Uterus (tissue), 4 donors: ENCODE measurements around the gene RASD2. TPM values are rescaled to one million over a fixed set of nuclear protein-coding genes. Genes with fewer than 3 reads are reported as not detected.
"Not testable (repeated sequence)": the region's sequence is repeated elsewhere in the genome, so short reads cannot be mapped to it uniquely, and the experiment has no call there.

Experiments
- DNase-seq, 2 donors: peaks; one replicate each; pipeline ENCODE4 v3.0.0-alpha.2; 2019 to 2020
- H3K27ac ChIP-seq, 2 donors: fragments of 200-600 bp; sonication (generic); 1 replicate in 1 of 2; 2 replicates in 1 of 2; pipeline ENCODE4 v1.5.1; 2016 to 2018
- H3K27me3 ChIP-seq, 2 donors: fragments of 200-600 bp; sonication (generic); one replicate each; pipeline ENCODE4 v1.5.1; 2018 to 2019; ENCODE audit warnings: control low read depth in 1 of 2
- H3K36me3 ChIP-seq, 2 donors: fragments of 200-600 bp; sonication (generic); one replicate each; pipeline ENCODE4 v1.5.1; 2019; ENCODE audit warnings: control low read depth in 1 of 2
- H3K4me1 ChIP-seq, 2 donors: fragments of 200-600 bp; sonication (generic); one replicate each; pipeline ENCODE4 v1.5.1; 2018 to 2019; ENCODE audit warnings: control low read depth in 1 of 2
- H3K4me3 ChIP-seq, 2 donors: fragments of 200-600 bp; sonication (generic); 1 replicate in 1 of 2; 2 replicates in 1 of 2; pipeline ENCODE4 v1.5.1; 2018 to 2019; ENCODE audit warnings: mild to moderate bottlenecking in 1 of 2
- H3K9me3 ChIP-seq, 2 donors: fragments of 200-600 bp; sonication (generic); one replicate each; pipeline ENCODE4 v1.5.1; 2019; ENCODE audit warnings: control low read depth in 1 of 2
- POLR2A ChIP-seq, 2 donors: fragments of 450-650 bp; IDR thresholded peaks; one replicate each; pipeline ENCODE4 v1.6.1; 2016; ENCODE audit warnings: antibody characterized with exemption in 2 of 2, mild to moderate bottlenecking in 1 of 2, moderate library complexity in 1 of 2
- intact Hi-C: fragments of 100-400 bp; cut with DNase I; formaldehyde crosslinking; loops from one replicate; pipeline ENCODE4 v1.15.1; 2023; ENCODE audit warnings: low total_unique reads
- total RNA-seq, 4 donors: library from RNA; depleted of rRNA in 3 of 4; stranded (reverse); fragments of >200 nt in 3 of 4; gene quantifications; one replicate each; pipeline versions ENCODE4 v1.1.0 to v1.2.4, GENCODE V29; 2014 to 2023
- TF ChIP-seq, protein P1 (sequence below), 4 experiments: fragments of 200-600 bp in 2 of 4; fragments of 450-650 bp in 2 of 4; sonication (generic) in 2 of 4; IDR thresholded peaks; one replicate each; pipeline ENCODE4 v1.5.1; 2016 to 2019; ENCODE audit warnings: antibody characterized with exemption in 4 of 4, mild to moderate bottlenecking in 2 of 4, moderate library complexity in 1 of 4
- donor health status: DM: yes; HTN: yes; CAD: no.

Gene RASD2, protein sequence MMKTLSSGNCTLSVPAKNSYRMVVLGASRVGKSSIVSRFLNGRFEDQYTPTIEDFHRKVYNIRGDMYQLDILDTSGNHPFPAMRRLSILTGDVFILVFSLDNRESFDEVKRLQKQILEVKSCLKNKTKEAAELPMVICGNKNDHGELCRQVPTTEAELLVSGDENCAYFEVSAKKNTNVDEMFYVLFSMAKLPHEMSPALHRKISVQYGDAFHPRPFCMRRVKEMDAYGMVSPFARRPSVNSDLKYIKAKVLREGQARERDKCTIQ
- 10 to 100 TPM in 1 of 4 donors, 1 to 10 TPM in 1, not detected in 2; 4.9 to 10.7 TPM for total RNA-seq

DNA sequence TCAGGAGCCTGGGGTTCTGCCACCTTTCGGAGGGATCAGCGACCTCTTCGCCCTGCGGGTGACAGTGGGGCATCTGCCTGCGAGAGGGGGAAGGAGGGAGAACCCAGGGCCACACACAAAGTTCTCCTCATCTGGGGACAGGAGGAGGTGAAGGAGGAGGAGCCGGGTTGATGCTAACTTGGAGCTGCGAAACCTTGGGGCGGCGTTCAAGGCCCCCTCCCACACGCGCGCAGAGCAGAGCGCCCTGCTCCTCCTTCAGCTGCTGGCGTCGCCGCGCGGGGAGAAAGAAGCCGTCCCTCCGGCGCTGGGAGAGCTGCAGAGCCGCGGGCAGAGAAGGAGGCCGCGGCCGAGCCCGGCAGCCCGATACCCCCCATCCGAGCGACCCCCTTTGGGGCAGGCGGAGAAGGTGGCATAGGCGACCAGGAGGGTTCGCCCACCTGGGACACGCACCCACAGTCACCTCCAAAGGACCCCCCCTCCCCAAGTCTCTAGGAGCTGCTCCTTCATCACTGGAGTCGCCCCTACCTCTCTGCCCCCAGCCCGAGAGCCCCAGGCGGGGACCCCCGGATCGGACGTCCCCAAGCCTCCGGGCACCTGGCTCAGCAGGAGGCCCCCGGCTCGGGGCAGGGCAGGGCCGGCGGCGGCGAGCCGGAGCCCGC is at the start of gene RASD2:
TSS of gene RASD2 (plus strand) at position 237 of the 659 bp plus-strand sequence. CDS start 5,979 bp downstream, outside the sequence.
- peak; percentile 60 to 69 for DNase-seq
- Histone ChIP-seq H3K27ac (peak within 1 kb of the TSS; percentile 73 to 82), H3K27me3 (no peaks in the 10 kb centered on the region), H3K4me3 (peak within 1 kb of the TSS; percentile 46 to 53), H3K36me3 (no peaks in the 10 kb centered on the region), H3K9me3 (no peaks in the 10 kb centered on the region), H3K4me1 (peaks cover 0 to 8% of the 10 kb centered on the region in 2 donors)
- TF ChIP-seq, protein P1, sequence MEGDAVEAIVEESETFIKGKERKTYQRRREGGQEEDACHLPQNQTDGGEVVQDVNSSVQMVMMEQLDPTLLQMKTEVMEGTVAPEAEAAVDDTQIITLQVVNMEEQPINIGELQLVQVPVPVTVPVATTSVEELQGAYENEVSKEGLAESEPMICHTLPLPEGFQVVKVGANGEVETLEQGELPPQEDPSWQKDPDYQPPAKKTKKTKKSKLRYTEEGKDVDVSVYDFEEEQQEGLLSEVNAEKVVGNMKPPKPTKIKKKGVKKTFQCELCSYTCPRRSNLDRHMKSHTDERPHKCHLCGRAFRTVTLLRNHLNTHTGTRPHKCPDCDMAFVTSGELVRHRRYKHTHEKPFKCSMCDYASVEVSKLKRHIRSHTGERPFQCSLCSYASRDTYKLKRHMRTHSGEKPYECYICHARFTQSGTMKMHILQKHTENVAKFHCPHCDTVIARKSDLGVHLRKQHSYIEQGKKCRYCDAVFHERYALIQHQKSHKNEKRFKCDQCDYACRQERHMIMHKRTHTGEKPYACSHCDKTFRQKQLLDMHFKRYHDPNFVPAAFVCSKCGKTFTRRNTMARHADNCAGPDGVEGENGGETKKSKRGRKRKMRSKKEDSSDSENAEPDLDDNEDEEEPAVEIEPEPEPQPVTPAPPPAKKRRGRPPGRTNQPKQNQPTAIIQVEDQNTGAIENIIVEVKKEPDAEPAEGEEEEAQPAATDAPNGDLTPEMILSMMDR (IDR thresholded peaks at IDR 0.05): no peak
- TF ChIP-seq POLR2A (IDR thresholded peaks at IDR 0.05): no peak
- intact Hi-C loops: no loop called here

DNA sequence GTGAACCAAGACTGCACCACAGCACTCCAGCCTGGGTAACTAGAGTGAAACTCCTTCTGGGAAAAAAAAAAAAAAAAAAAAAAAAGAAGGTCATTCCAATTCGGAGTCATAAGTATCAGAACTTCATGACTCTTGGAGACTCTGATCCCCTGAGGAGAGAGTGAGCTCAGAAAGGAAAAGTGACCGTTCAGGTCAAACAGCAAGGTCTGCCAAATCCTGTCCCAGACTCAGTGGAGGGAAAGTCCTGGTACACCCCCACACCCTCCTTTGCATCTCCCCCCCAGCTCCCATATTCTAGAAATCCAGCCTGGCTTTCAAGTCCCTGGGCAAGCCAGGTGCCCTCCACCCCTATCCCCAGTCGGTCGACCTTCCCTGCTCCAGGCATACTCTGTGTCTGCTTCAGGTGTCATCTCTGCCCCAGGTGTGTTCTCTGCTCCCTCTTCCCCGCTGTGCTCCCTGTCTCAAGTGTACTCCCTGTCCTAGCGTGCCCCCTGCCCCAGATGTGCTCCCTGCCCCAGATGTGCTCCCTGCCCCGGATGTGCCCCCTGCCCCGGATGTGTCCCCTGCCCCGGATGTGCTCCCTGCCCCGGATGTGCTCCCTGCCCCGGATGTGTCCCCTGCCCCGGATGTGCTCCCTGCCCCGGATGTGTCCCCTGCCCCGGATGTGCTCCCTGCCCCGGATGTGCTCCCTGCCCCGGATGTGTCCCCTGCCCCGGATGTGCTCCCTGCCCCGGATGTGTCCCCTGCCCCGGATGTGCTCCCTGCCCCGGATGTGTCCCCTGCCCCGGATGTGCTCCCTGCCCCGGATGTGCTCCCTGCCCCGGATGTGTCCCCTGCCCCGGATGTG is 49.3 kb upstream of the RASD2 start:
- intact Hi-C loops, H3K27me3 ChIP-seq, DNase-seq, H3K4me1 ChIP-seq, H3K36me3 ChIP-seq, H3K4me3 ChIP-seq, H3K27ac ChIP-seq, H3K9me3 ChIP-seq: not testable (repeated sequence)

DNA sequence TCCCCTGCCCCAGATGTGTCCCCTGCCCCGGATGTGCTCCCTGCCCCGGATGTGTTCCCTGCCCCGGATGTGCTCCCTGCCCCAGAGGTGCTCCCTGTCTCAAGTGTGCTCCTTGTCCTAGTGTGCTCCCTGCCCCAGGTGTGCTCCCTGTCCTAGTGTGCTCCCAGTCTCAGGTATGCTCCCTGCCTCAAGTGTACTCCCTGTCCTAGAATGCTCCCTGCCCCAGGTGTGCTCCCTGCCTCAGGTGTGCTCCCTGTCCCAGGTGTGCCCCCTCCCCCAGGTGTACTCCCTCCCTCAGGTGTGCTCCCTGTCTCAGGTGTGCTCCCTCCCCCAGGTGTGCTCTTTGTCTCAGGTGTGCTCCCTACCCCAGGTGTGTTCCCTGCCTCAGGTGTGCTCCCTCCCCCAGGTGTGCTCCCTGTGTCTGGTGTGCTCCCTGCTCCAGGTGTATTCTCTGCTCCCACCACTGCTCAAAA is 48.7 kb upstream of the RASD2 start:
- intact Hi-C loops: no loop called here
- Histone ChIP-seq H3K4me1 (no peaks in the 10 kb centered on the region), H3K4me3 (no peak overlapping the region), H3K9me3 (no peaks in the 10 kb centered on the region), H3K27ac (no peak overlapping the region), H3K36me3 (no peaks in the 10 kb centered on the region), H3K27me3 (no peaks in the 10 kb centered on the region)
- no peak for TF ChIP-seq POLR2A (IDR thresholded peaks at IDR 0.05)
- TF ChIP-seq, protein P1 (IDR thresholded peaks at IDR 0.05): no peak
- DNase-seq: no peak

DNA sequence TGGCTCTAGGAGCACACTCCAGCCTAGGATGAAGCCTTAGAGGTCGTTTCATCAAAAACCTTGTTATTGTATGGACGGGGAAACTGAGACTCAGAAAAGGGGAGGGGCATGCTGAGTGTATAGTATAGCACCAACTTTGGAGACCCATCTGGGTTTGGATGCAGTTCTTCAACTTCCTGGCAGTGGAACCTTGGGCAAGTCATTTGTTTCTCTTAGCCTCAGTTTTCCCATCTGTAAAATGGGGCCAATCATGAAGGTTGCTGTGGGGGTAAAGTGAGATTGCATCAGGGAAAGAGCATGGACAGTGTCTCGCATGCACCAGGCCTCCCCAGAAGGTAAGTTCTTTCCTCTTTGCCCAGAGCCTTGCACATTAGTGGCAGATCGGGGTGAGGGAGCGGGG is 47.6 kb upstream of the RASD2 start:
- intact Hi-C loops: no loop called here
- no peak for TF ChIP-seq POLR2A (IDR thresholded peaks at IDR 0.05)
- TF ChIP-seq, protein P1 (IDR thresholded peaks at IDR 0.05): no peak
- Histone ChIP-seq H3K36me3 (no peaks in the 10 kb centered on the region), H3K27ac (no peak overlapping the region), H3K9me3 (no peaks in the 10 kb centered on the region), H3K4me3 (no peak overlapping the region), H3K27me3 (no peaks in the 10 kb centered on the region), H3K4me1 (no peaks in the 10 kb centered on the region)
- no peak for DNase-seq

DNA sequence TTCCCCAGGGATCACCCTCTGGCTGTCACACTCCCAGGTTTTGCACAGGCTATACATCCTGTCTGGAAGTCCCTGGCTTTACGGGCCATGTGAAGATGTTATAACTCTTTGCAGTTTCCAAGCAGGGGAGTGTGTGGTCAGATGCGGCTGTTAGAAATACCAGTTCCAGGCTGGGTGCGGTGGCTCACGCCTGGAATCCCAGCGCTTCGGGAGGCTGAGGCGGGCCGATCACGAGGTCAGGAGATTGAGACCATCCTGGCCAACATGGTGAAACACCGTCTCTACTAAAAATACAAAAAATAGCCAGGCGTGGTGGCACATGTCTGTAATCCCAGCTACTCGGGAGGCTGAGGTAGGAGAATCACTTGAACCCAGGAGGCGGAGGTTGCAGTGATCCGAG is 44.9 kb upstream of the RASD2 start:
- intact Hi-C loops: not testable (repeated sequence)

More for the DNA sequence above, 44.9 kb upstream of the RASD2 start:
- not testable (repeated sequence) for H3K9me3 ChIP-seq, DNase-seq, H3K4me3 ChIP-seq, H3K36me3 ChIP-seq, H3K4me1 ChIP-seq, H3K27ac ChIP-seq, H3K27me3 ChIP-seq
